Osteoblast (primary cell): Measurements from ENCODE around the gene KLHL36. TPM values are rescaled to one million over a fixed set of nuclear protein-coding genes. Genes with fewer than 3 reads are reported as not detected.

Source experiments
- DNase-seq: peaks from one replicate; pipeline ENCODE4 v3.0.0; 2011; ENCODE audit warnings: low spot score, mixed read lengths; ENCODE audit not compliant: insufficient read length; ENCODE audit errors: missing footprints
- H2AFZ ChIP-seq: 2 replicates; pipeline ENCODE4 v1.6.0; 2011; ENCODE audit warnings: mild to moderate bottlenecking, low read length
- H3K27ac ChIP-seq: 2 replicates; pipeline ENCODE4 v1.5.1; 2011; ENCODE audit warnings: mild to moderate bottlenecking, low read depth, low read length, moderate library complexity
- H3K27me3 ChIP-seq: 2 replicates; pipeline ENCODE4 v1.6.0; 2012; ENCODE audit warnings: mild to moderate bottlenecking, control low read depth, inconsistent platforms, low read length, moderate library complexity; ENCODE audit not compliant: insufficient read depth
- H3K36me3 ChIP-seq: 2 replicates; pipeline ENCODE4 v1.5.1; 2011; ENCODE audit warnings: mild to moderate bottlenecking, low read length, control low read depth, moderate library complexity; ENCODE audit not compliant: insufficient read depth
- H3K4me1 ChIP-seq: 2 replicates; pipeline ENCODE4 v1.5.1; 2011; ENCODE audit warnings: mild to moderate bottlenecking, low read length, control low read depth, moderate library complexity; ENCODE audit not compliant: insufficient read depth
- H3K4me2 ChIP-seq: 2 replicates; pipeline ENCODE4 v1.6.0; 2011; ENCODE audit warnings: mild to moderate bottlenecking, low read length; ENCODE audit not compliant: insufficient read depth
- H3K4me3 ChIP-seq: fragments of 200-600 bp; sonication (generic); 3 replicates; pipeline ENCODE4 v1.5.1; 2012; ENCODE audit warnings: mild to moderate bottlenecking, low read length, inconsistent platforms; ENCODE audit not compliant: insufficient read depth
- H3K79me2 ChIP-seq: 2 replicates; pipeline ENCODE4 v1.6.0; 2012; ENCODE audit warnings: mild to moderate bottlenecking, low read length, control low read depth, inconsistent platforms; ENCODE audit not compliant: insufficient read depth
- H3K9me3 ChIP-seq: 2 replicates; pipeline ENCODE4 v1.5.1; 2011; ENCODE audit warnings: low read depth, low read length, control low read depth
- H4K20me1 ChIP-seq: 2 replicates; pipeline ENCODE4 v1.6.0; 2012; ENCODE audit warnings: mild to moderate bottlenecking, low read length, control low read depth; ENCODE audit not compliant: insufficient read depth
- total RNA-seq: library from RNA; depleted of rRNA; stranded (reverse); fragments of >200 nt; gene quantifications from 2 replicates; pipeline ENCODE4 v1.2.3, GENCODE V29; 2012
- TF ChIP-seq, protein P1 (sequence below): IDR thresholded peaks from 2 replicates; pipeline ENCODE4 v1.5.1; 2011; ENCODE audit warnings: mild to moderate bottlenecking, low read depth, low read length, moderate library complexity; ENCODE audit errors: extremely low read depth

KLHL36 gene
- total RNA-seq, 1 donor = 69.1 TPM

DNA sequence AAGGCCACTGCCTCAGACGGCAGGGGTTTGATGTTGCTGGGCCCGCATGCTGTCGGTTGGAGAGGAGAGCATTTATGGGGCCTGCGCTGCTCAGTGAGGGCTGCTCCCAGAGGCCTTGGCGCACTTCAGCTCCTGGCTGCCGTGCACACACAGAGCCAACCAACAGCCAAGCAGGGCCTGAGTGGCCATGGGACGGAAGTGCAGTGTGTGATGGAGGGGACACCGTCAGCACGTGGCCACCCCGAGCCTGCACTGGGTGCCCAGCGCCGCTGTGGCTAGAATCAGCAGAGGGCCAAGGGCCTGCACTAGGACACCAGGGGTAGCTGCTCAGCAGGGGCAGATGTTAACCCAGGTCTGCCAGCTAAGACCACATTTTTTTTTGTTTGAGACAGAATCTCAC lies 21.8 kb downstream of the KLHL36 start:
- DNase-seq = no peak
- Histone ChIP-seq H3K4me2 (no peak overlapping the region), H3K9me3 (no peaks in the 10 kb centered on the region), H3K27ac (no peak overlapping the region), H3K36me3 (peaks cover 7% of the 10 kb centered on the region), H3K79me2 (peaks cover 3% of the 10 kb centered on the region), H4K20me1 (peaks cover 8% of the 10 kb centered on the region), H3K4me1 (no peaks in the 10 kb centered on the region), H2AFZ (no peak overlapping the region), H3K27me3 (no peaks in the 10 kb centered on the region), H3K4me3 (no peak overlapping the region)
- TF ChIP-seq, protein P1, sequence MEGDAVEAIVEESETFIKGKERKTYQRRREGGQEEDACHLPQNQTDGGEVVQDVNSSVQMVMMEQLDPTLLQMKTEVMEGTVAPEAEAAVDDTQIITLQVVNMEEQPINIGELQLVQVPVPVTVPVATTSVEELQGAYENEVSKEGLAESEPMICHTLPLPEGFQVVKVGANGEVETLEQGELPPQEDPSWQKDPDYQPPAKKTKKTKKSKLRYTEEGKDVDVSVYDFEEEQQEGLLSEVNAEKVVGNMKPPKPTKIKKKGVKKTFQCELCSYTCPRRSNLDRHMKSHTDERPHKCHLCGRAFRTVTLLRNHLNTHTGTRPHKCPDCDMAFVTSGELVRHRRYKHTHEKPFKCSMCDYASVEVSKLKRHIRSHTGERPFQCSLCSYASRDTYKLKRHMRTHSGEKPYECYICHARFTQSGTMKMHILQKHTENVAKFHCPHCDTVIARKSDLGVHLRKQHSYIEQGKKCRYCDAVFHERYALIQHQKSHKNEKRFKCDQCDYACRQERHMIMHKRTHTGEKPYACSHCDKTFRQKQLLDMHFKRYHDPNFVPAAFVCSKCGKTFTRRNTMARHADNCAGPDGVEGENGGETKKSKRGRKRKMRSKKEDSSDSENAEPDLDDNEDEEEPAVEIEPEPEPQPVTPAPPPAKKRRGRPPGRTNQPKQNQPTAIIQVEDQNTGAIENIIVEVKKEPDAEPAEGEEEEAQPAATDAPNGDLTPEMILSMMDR = no peak

DNA sequence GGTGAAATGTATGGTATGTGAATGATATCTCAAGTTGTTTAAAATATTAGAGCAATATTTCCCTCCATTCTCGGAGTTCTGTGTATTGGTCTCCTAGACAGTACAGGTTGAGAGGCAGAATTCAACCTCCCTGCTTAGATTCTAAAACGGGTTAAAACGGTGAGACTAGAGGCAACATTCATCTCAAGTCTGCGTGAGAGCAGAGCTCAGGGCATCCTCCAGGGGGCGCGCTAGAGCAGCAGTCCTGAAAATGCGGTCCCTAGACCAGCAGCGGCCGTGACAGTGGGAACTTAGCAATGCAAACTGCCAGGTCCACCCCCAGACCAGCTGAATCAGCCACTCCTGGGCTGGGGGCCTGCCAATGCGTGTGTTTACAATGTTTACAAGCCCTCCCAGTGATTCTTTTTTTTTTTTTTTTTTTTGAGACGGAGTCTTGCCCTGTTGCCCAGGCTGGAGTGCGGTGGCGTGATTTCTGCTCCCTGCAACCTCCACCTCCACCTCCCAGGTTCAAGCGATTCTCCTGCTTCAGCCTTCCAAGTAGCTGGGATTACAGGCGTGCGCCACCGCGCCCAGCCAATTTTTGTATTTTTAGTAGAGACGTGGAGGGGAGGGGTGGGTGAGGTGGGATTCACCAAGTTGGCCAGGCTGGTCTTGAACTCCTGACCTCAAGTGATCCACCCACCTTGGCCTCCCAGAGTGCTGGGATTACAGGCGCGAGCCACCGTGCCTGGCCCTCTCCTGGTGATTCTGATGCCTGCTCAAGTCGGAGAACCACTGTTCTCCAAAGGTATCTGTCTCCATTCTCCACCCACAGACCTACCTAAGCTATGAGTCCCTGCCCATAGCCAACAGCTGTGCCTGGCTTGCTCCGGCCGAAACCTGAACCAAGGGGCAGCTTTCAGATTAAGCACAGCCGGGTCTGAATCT lies 24.2 kb downstream of the KLHL36 start:
- no peaks in the 10 kb centered on the region for H3K9me3 ChIP-seq
- peak; percentile 98 for DNase-seq

DNA sequence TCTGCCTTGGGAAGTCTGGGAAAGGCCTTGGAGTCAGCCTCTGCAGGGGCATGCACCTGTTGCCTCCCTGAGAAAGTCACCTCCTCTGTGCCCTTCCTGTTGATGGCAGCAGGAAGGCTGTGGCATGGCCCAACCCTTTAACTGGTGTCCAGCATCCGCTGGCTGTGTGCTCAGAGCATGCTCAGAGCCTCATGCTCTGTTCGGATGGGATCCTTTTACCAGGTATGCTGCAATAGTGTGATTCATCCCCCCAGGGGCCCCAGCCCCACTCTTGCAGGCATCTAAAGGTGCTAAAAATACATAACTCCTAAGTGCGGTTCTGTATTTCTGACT lies 24.9 kb downstream of the KLHL36 start:
- DNase-seq = no peak
- TF ChIP-seq, protein P1 = no peak
- H3K4me1 ChIP-seq = no peaks in the 10 kb centered on the region
- no peaks in the 10 kb centered on the region for H3K79me2 ChIP-seq
- no peak overlapping the region for H3K4me3 ChIP-seq
- H3K4me2 ChIP-seq = no peak overlapping the region
- peaks cover 4% of the 10 kb centered on the region for H3K27me3 ChIP-seq
- no peaks in the 10 kb centered on the region for H3K36me3 ChIP-seq
- no peaks in the 10 kb centered on the region for H3K9me3 ChIP-seq
- no peak overlapping the region for H2AFZ ChIP-seq
- H4K20me1 ChIP-seq = no peaks in the 10 kb centered on the region
- H3K27ac ChIP-seq = no peak overlapping the region

More for the DNA sequence above, 24.2 kb downstream of the KLHL36 start:
- Histone ChIP-seq H3K27me3 (peaks cover under 1% of the 10 kb centered on the region), H2AFZ (no peak overlapping the region), H3K79me2 (no peaks in the 10 kb centered on the region), H3K36me3 (no peaks in the 10 kb centered on the region), H3K27ac (no peak overlapping the region), H3K4me1 (no peaks in the 10 kb centered on the region), H3K4me3 (no peak overlapping the region), H3K4me2 (no peak overlapping the region), H4K20me1 (no peaks in the 10 kb centered on the region)
- TF ChIP-seq, protein P1 = peak; percentile 94

DNA sequence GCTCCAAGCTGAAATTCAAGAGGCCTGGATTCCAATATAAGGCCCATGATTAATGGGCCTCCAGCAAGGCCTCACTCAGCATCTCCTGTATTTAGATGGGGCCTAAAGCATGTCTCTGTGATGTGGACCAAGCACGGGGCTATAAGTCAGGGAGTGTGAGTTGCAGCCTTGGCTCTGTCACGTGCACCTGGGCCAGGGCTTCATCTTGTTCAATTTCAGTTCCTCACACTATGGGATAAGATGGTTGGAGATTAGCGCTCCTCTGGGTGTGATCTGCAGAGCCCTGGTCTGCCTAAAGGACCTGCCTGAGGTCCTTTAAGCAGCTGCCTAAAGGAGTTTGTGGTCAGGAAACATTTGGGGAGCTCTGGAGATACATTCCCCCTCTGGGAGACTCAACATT lies 25.2 kb downstream of the KLHL36 start:
- H4K20me1 ChIP-seq = no peaks in the 10 kb centered on the region
- no peaks in the 10 kb centered on the region for H3K79me2 ChIP-seq
- no peaks in the 10 kb centered on the region for H3K9me3 ChIP-seq
- no peaks in the 10 kb centered on the region for H3K36me3 ChIP-seq
- H3K27ac ChIP-seq = no peak overlapping the region
- TF ChIP-seq, protein P1 = no peak
- no peaks in the 10 kb centered on the region for H3K4me1 ChIP-seq
- H2AFZ ChIP-seq = no peak overlapping the region
- no peak overlapping the region for H3K4me3 ChIP-seq
- H3K4me2 ChIP-seq = no peak overlapping the region
- peaks cover 4% of the 10 kb centered on the region for H3K27me3 ChIP-seq
- DNase-seq = no peak
